ENCODE results near the gene TSC22D2. TPM values are rescaled to one million over a fixed set of nuclear protein-coding genes. Genes with fewer than 3 reads are reported as not detected.
A peak's percentile ranks its signal among the peaks of the same experiment; 100 is the strongest.

Gene TSC22D2
- total RNA-seq, 4 donors from 2014 or later = 14.4 to 35.1 (median 21.2) TPM

DNA sequence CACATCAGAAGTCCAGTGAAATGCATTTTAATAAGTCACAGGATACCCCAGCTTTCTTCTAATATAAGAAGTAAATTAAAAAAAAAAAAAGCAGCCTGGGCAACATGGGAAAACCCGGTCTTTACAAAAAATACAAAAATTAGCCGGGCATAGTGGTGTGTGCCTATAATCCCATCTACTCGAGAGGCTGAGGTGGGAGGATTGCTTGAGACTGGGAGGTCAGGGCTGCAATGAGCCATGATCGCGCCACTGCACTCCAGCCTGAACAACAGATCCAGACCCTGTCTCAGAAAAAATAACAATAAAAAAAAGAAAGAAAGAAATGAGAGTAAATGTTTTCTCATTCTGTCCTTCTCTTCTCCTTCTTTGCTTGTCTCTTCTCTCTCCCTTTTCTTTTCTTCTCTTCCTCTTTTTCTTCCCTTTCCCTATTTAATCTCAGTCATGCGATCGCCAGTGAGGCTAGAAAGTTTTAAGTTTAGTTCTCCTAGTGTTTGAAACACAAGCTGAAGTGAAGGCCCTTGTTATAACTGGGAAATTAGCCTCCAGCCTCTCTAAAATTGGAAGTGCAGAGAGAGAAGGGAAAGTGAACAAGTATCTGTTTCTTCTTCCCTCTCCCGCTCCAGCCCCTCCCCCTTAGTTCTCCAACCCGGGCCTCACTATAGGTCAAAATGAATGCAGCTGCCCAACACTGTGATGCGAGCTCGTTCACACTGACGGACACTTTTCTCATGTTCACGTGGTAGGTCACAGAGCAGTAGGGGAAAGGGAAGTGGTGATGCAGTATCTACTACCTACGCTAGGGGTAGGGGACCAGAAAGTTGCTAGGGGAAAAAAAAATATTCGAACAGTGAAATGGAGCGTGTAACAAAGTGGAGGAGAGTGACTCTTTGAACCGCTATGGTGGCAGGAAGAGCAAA is 23.5 kb upstream of the TSC22D2 start:
- Histone ChIP-seq H3K36me3 (no peaks in the 10 kb centered on the region), H3K9me3 (no peaks in the 10 kb centered on the region), H3K27me3 (no peaks in the 10 kb centered on the region), H3K4me1 (no peaks in the 10 kb centered on the region), H3K4me3 (replicated peaks in 1 of 3) (no peak overlapping the region), H3K27ac (no peak overlapping the region)
- TF ChIP-seq, protein P1, sequence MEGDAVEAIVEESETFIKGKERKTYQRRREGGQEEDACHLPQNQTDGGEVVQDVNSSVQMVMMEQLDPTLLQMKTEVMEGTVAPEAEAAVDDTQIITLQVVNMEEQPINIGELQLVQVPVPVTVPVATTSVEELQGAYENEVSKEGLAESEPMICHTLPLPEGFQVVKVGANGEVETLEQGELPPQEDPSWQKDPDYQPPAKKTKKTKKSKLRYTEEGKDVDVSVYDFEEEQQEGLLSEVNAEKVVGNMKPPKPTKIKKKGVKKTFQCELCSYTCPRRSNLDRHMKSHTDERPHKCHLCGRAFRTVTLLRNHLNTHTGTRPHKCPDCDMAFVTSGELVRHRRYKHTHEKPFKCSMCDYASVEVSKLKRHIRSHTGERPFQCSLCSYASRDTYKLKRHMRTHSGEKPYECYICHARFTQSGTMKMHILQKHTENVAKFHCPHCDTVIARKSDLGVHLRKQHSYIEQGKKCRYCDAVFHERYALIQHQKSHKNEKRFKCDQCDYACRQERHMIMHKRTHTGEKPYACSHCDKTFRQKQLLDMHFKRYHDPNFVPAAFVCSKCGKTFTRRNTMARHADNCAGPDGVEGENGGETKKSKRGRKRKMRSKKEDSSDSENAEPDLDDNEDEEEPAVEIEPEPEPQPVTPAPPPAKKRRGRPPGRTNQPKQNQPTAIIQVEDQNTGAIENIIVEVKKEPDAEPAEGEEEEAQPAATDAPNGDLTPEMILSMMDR (IDR thresholded peaks at IDR 0.05) = peak in 2 of 6 experiments; percentile 32 to 50
- no peak for TF ChIP-seq POLR2A (IDR thresholded peaks at IDR 0.05)
- intact Hi-C loops (cut with DNase I) = no loop called here
- DNase-seq = peak; percentile 29 to 30
- 49 to 54% methylated on average over 17 of the region's 17 CpGs for WGBS, 2 donors

GRCh38 chr3:150385296-150386242 is 22.5 kb upstream of the TSC22D2 start:
- Histone ChIP-seq H3K27me3 (no peaks in the 10 kb centered on the region), H3K27ac (no peak overlapping the region), H3K4me1 (no peaks in the 10 kb centered on the region), H3K9me3 (no peaks in the 10 kb centered on the region), H3K4me3 (replicated peaks in 1 of 3) (no peak overlapping the region), H3K36me3 (no peaks in the 10 kb centered on the region)
- no peak for DNase-seq
- intact Hi-C loops (cut with DNase I) = no loop called here
- WGBS, 2 donors = 84 to 87% methylated on average over 6 of the region's 6 CpGs
- TF ChIP-seq, protein P1 (IDR thresholded peaks at IDR 0.05) = no peak

DNA sequence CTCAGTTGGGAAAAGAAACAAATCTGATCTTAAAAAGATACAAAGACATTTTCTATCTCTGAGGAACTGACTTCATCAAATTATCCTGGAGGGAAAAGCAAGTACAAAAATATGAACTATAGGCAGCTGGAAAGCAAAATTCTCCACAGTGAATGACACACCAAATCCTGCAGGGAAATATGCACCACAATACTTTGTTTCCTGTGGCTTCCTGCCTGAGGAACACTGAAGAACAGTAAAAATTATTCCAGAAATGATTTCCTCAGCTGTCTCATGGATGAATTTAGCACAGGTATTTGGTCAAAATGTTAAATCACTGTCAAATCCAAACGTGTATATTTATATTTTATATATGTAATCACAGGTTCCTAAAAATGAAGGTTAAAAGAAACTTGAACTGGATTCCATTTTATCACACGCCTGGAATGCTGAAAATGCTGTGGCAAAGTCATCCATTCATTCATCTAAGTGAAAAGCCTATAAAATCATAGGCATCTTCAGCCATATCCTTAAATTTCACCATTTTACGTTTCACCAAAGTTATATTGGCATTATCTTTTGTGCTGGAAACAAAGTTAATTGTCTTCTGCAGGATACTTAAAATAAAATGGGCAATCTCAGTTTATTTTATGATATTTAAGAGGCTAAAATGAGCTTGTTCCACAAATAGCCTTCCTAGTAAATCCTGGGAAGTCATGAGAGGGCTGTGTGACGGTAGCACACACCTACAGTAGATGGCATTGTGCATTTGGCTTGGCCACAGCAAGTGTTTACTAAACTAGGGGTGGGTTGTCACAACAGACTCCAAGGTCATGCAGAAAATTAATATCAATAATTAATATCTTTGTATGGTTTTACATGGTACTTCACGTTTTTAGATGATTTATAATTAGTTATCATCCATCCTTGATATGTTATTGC is 19.3 kb upstream of the TSC22D2 start:
- 82 to 86% methylated on average over 5 of the region's 5 CpGs for WGBS, 2 donors
- Histone ChIP-seq H3K4me1 (no peaks in the 10 kb centered on the region), H3K27me3 (no peaks in the 10 kb centered on the region), H3K9me3 (no peaks in the 10 kb centered on the region), H3K4me3 (replicated peaks in 1 of 3) (no peak overlapping the region), H3K36me3 (no peaks in the 10 kb centered on the region), H3K27ac (no peak overlapping the region)
- DNase-seq = no peak
- no peak for TF ChIP-seq POLR2A (IDR thresholded peaks at IDR 0.05)
- TF ChIP-seq, protein P1 (IDR thresholded peaks at IDR 0.05) = no peak
- intact Hi-C loops (cut with DNase I) = no loop called here

DNA sequence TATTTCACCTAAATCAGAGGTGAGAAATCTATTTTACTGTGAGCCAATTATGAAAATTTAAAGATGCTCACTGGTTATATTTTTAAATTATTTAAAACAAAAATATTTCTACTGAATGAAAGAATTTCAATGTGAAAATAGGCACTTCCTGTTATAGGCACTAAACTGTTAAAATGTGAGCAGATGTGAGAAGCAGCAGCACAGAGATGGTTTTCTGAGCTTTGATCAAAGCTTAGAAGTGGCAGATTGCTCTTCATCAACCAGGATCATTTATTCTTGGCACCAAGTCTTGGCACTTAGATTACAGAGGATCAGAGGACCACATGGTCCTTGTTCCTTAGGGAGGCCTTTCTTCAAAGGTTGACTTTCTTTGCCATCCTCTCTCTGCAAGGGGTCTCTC is 18.0 kb upstream of the TSC22D2 start:
- no peak overlapping the region for H3K27ac ChIP-seq
- no peak overlapping the region for H3K4me3 ChIP-seq (replicated peaks in 1 of 3)
- H3K36me3 ChIP-seq = no peaks in the 10 kb centered on the region
- TF ChIP-seq, protein P1 (IDR thresholded peaks at IDR 0.05) = no peak
- no peak for TF ChIP-seq POLR2A (IDR thresholded peaks at IDR 0.05)
- H3K4me1 ChIP-seq = no peaks in the 10 kb centered on the region
- no peaks in the 10 kb centered on the region for H3K9me3 ChIP-seq
- DNase-seq = no peak
- H3K27me3 ChIP-seq = no peaks in the 10 kb centered on the region
- intact Hi-C loops (cut with DNase I) = no loop called here

All from thyroid gland (tissue), 4 donors.